LNCAP (cell line): ENCODE data around the gene VCAN.

Experiments used
- CTCF ChIP-seq: fragments of 450-650 bp; IDR thresholded peaks from 2 replicates; pipeline ENCODE4 v1.5.1; 2017; ENCODE audit warnings: mild to moderate bottlenecking

Gene VCAN

GRCh38 chr5:83527722-83528438, 56.3 kb downstream of the VCAN start:
- no peak for TF ChIP-seq CTCF

GRCh38 chr5:83528439-83528769, 56.9 kb downstream of the VCAN start:
- TF ChIP-seq CTCF, result no peak

- no peak for TF ChIP-seq CTCF
Measured at GRCh38 chr5:83530193-83530592, 58.6 kb downstream of the VCAN start.

GRCh38 chr5:83531661-83532060, 60.1 kb downstream of the VCAN start:
- TF ChIP-seq CTCF, result no peak

- TF ChIP-seq CTCF, result no peak
Measured at GRCh38 chr5:83538786-83539462, 67.4 kb downstream of the VCAN start.

GRCh38 chr5:83539463-83539790, 67.9 kb downstream of the VCAN start:
- no peak for TF ChIP-seq CTCF

GRCh38 chr5:83540105-83540504, 68.6 kb downstream of the VCAN start:
- no peak for TF ChIP-seq CTCF
